HuH-7.5 (cell line): ENCODE data around the gene TOMM22.

Source experiments
- DNase-seq: peaks from one replicate; pipeline ENCODE4 v3.0.0; 2011; ENCODE audit warnings: low spot score

Gene TOMM22

GRCh38 chr22:38715176-38715764, 33.5 kb downstream of the TOMM22 start:
- no peak for DNase-seq

GRCh38 chr22:38715852-38716251, 34.1 kb downstream of the TOMM22 start:
- DNase-seq = no peak

GRCh38 chr22:38716271-38716670, 34.5 kb downstream of the TOMM22 start:
- DNase-seq = no peak

GRCh38 chr22:38716826-38717225, 35.1 kb downstream of the TOMM22 start:
- DNase-seq = no peak

GRCh38 chr22:38717244-38717643, 35.5 kb downstream of the TOMM22 start:
- DNase-seq = no peak

GRCh38 chr22:38718414-38718813, 36.7 kb downstream of the TOMM22 start:
- DNase-seq = no peak

GRCh38 chr22:38719196-38719595, 37.4 kb downstream of the TOMM22 start:
- DNase-seq = no peak

GRCh38 chr22:38720350-38720749, 38.6 kb downstream of the TOMM22 start:
- no peak for DNase-seq

GRCh38 chr22:38721551-38721950, 39.8 kb downstream of the TOMM22 start:
- DNase-seq = no peak

- no peak for DNase-seq
Observed at GRCh38 chr22:38724176-38724575, 42.4 kb downstream of the TOMM22 start.

GRCh38 chr22:38724926-38725571, 43.3 kb downstream of the TOMM22 start:
- peak; percentile 55 for DNase-seq

GRCh38 chr22:38725900-38726655, 44.3 kb downstream of the TOMM22 start:
- DNase-seq = no peak

GRCh38 chr22:38727123-38727522, 45.4 kb downstream of the TOMM22 start:
- no peak for DNase-seq

- no peak for DNase-seq
Observed at GRCh38 chr22:38727530-38728451, 46.0 kb downstream of the TOMM22 start.

- no peak for DNase-seq
Observed at GRCh38 chr22:38728871-38729796, 47.4 kb downstream of the TOMM22 start.

- no peak for DNase-seq
Observed at GRCh38 chr22:38729946-38730345, 48.2 kb downstream of the TOMM22 start.

- no peak for DNase-seq
Observed at GRCh38 chr22:38730411-38730871, 48.7 kb downstream of the TOMM22 start.

GRCh38 chr22:38731703-38732161, 50.0 kb downstream of the TOMM22 start:
- DNase-seq = no peak

- no peak for DNase-seq
Observed at GRCh38 chr22:38732251-38732815, 50.6 kb downstream of the TOMM22 start.

GRCh38 chr22:38733329-38733723, 51.6 kb downstream of the TOMM22 start:
- peak; percentile 57 for DNase-seq
